Mononuclear cell (primary cell): ENCODE results near the gene LARP4. TPM values are rescaled to one million over a fixed set of nuclear protein-coding genes. Genes with fewer than 3 reads are reported as not detected.
"Not testable (repeated sequence)": the region's sequence is repeated elsewhere in the genome, so short reads cannot be mapped to it uniquely, and the experiment has no call there.

ENCODE experiments used
- H3K27me3 ChIP-seq: 2 replicates; pipeline ENCODE4 v1.6.0; 2011; ENCODE audit warnings: low read length, control low read depth; ENCODE audit not compliant: insufficient read depth
- H3K4me1 ChIP-seq: 2 replicates; pipeline ENCODE4 v1.5.1; 2011; ENCODE audit warnings: mild to moderate bottlenecking, low read length, control low read depth; ENCODE audit not compliant: insufficient read depth
- H3K4me3 ChIP-seq: 2 replicates; pipeline ENCODE4 v1.5.1; 2011; ENCODE audit warnings: mild to moderate bottlenecking, low read length, moderate library complexity
- H3K9me3 ChIP-seq: 2 replicates; pipeline ENCODE4 v1.5.1; 2011; ENCODE audit warnings: low read depth, mild to moderate bottlenecking, control low read depth, low read length
- total RNA-seq: library from RNA; depleted of rRNA; stranded (reverse); fragments of >200 nt; gene quantifications from one replicate; pipeline ENCODE4 v1.2.3, GENCODE V29; 2012

The LARP4 gene
- 41.8 TPM for total RNA-seq

DNA sequence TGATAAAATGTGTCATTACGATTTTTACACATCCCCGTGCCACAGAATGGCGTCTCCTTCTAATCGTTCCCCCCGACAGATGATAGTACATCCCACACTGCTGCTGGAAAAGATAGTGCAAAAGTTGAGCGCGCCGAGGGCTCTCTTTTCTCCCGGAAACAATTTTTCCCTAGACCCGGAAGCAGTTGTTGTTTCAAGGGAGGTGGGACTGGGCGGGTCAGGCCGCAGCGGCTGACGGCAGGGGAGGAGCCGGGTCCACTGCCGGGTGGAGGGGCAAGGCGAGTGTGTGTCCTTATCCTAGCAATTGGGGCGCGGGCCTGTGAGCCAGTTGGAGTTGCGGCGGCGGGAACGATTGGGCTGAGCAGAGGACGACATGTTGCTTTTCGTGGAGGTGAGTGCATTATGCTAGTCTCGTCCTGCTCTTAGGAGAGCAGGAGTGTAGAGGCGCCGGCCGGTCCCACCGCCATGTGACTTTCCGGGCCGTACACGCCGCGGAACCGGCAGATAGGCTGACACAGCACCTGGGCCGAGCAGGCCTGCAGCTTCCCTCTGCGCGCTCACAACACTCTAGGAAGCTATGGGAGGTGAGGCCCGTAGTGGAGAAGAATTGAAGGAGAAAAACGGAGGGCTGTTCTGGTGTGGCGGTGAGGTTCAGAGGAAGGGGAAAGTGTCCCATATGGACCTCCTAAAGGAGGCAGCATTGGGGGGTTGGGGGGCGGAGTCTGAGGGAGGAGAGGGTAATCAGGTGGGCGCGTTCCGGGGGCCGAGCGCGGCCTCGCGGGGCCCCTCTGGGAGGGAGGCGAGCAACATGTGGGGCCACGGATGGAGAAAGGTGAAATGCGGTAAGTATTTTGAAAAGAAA, at the start of gene LARP4:
LARP4 (plus strand) TSS at position 248 of the 862 bp plus-strand sequence; CDS start at position 374, 126 bp downstream.
- Histone ChIP-seq H3K27me3 (no peaks in the 10 kb centered on the region), H3K9me3 (no peaks in the 10 kb centered on the region), H3K4me1 (peaks cover 17% of the 10 kb centered on the region), H3K4me3 (peak within 1 kb of the TSS; percentile 77)

DNA sequence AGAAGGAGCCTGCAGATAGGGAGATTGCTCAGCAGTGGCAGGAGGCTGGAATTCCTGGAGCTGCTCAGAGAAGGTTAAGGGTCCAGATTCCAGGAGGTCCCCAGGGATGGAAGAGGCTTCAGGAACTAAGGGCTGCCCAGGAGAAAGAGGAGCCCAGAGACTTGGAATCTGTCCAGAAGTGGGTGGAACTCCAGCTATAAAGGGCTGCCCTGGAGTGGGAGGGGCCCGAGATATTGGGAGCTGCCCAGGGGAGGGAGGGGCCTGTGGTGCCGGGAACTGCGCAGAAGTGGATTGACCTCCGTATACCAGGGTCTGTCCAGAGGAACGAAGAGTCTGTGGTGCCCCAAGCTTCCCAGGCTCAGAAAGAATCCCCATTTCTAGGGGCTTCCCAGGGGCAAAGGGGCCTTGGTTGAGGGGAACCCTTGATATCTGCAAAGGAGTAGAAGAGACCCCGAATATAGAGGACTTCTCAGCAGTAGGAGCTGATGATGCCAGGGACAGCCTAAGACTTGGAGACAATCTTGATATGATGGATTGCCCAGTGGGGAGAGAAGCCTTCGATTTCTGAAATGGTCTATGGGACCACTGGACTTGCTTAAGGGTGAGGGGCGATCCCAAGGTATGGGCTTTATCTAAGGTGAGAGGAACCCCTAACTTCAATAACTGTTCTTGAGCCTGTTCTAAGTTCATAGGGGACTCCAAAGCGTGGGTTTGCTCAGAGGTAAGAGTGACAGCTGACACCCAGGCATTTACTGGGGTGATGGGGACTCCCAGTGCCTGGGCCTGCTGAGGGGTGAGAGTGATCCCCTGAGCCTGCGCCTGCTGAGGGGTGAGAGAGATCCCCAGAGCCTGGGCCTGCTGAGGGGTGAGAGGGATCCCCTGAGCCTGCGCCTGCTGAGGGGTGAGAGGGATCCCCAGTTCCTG, 49.3 kb upstream of the LARP4 start:
- no peaks in the 10 kb centered on the region for H3K27me3 ChIP-seq
- H3K9me3 ChIP-seq = no peaks in the 10 kb centered on the region
- peaks cover 10% of the 10 kb centered on the region for H3K4me1 ChIP-seq
- no peak overlapping the region for H3K4me3 ChIP-seq

DNA sequence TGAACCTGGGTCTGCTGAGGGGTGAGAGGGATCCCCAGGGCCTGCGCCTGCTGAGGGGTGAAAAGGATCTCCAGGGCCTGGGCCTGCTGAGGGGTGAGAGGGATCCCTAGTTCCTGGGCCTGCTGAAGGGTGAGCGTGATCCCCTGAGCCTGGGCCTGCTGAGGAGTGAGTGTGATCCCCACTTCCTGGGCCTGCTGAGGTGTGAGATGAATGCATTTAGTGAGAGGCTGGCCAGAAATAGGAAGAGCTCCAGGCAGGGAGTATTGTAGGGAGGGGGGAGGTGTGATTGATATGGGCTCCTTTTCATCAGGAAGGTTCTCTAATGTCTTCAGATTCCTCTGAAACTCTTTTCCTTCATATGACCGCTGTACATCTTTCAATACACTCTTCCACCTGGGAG, 47.3 kb upstream of the LARP4 start:
- peaks cover 10% of the 10 kb centered on the region for H3K4me1 ChIP-seq
- no peak overlapping the region for H3K4me3 ChIP-seq
- H3K9me3 ChIP-seq = no peaks in the 10 kb centered on the region
- no peaks in the 10 kb centered on the region for H3K27me3 ChIP-seq

DNA sequence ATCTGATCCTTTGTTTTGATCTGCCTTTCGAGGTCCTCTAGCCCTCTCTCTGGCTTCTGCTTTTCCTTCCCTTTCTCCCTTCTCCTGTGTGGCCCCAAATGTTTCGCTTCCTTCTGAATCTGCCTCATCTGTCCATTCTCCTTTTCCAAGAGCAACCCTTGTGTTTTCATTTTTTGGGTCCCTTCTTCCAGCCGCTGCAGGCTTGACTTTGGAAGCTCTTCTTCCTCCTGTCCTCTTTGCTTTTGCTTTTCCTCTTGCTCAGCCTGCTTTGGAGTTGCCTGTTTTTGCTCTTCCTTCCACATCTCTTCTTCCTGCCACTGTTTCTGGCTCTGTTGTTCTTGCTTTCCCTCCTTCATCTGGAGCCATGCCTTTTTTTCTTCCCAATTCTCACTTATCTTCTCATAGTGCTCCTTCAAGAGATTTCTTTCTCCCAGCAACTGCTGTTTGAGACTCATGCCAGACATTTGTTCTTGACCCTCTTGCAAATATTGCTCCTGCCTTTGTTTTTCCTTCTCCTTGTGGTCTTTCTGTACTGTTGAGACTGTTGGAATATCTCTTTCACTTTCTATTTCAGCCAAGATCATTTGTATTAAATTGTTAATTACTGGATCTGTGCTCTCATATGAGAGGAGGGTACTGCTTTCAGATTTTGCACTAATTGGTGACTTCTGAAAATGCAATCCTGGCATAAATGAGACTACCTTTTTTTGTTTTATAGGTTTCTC, 46.7 kb upstream of the LARP4 start:
- Histone ChIP-seq H3K27me3 (no peaks in the 10 kb centered on the region), H3K4me3 (no peak overlapping the region), H3K9me3 (no peaks in the 10 kb centered on the region), H3K4me1 (peaks cover 10% of the 10 kb centered on the region)

DNA sequence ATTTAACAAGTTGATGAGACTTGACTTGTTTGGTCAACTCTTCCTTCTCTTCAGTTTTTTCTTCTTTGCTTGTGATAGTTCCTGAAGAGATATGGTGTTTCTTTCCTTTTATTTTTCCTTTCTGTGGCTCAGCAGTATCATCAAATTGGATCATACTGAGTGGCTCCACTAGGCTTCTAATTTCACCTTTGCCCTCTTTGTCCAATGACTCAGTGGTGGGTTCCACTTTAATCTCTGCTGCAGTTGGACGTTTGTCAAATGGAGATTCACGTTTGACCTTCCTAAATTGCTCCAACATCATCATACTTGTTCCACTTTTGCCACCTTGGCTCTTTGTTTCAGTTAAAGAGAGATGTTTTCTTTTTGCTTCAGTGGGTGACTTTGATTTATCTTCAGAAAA, 45.8 kb upstream of the LARP4 start:
- H3K9me3 ChIP-seq = no peaks in the 10 kb centered on the region
- no peaks in the 10 kb centered on the region for H3K27me3 ChIP-seq
- no peak overlapping the region for H3K4me3 ChIP-seq
- H3K4me1 ChIP-seq = peaks cover 10% of the 10 kb centered on the region

DNA sequence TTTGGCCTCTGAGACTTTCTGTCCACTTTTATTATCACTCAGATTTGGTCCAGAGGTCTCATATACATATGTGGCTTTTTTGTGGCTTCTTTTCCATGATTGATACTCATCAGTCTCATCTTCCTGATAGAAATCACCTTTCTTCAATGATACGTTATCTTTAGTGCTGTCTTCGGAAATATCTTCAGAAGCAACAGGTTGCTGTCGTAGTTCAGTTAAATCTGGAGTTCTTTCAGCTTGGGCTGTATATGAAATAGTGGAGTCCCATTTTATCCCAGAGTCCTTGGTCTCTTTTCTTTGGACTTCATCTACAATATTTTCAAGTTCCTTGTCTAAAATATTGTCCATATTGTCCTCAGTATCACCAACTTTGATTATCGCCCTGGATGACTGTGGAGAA, 45.3 kb upstream of the LARP4 start:
- Histone ChIP-seq H3K27me3 (no peaks in the 10 kb centered on the region), H3K9me3 (no peaks in the 10 kb centered on the region), H3K4me3 (no peak overlapping the region), H3K4me1 (peaks cover 10% of the 10 kb centered on the region)

DNA sequence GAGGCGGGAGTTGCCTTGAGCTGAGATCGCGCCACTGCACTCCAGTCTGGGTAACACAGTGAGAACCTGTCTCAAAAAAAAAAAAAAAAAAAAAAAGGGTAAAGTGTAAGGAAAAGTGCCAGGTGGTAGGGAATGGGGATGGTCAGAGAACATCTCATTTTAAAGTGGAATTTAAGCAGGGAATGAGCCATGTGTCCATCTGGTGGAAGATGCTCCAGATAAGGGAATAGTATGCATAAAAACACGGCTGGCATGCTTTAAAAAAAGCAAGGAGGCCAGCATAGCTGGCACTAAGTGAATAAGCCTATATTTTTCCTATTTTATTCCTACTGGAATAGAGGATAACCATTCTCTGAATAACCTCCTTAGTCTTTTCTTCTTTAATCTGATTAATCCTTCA, 38.0 kb upstream of the LARP4 start:
- H3K4me1 ChIP-seq = no peaks in the 10 kb centered on the region
- H3K4me3 ChIP-seq = no peak overlapping the region
- no peaks in the 10 kb centered on the region for H3K27me3 ChIP-seq
- no peaks in the 10 kb centered on the region for H3K9me3 ChIP-seq

DNA sequence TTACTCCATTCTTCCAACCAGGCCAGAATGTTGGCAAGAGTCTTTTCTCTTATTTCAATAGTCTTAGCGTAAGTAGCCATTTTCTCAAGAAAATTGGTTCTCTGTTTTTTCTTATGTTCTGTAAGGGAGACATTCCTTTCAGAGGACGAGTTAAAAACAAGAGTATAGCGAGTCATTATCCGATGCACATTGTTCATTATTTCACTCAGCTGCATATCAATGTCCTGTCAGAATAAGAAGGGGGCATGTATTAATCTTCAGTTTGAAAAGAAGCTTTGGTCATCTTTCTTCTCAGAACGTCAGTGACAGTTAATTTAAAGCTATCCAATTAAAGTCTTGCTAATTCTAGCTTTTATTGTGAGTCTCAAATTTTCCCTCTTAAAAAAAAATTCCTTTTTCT, 37.5 kb upstream of the LARP4 start:
- Histone ChIP-seq H3K4me3 (no peak overlapping the region), H3K9me3 (no peaks in the 10 kb centered on the region), H3K4me1 (no peaks in the 10 kb centered on the region), H3K27me3 (no peaks in the 10 kb centered on the region)

DNA sequence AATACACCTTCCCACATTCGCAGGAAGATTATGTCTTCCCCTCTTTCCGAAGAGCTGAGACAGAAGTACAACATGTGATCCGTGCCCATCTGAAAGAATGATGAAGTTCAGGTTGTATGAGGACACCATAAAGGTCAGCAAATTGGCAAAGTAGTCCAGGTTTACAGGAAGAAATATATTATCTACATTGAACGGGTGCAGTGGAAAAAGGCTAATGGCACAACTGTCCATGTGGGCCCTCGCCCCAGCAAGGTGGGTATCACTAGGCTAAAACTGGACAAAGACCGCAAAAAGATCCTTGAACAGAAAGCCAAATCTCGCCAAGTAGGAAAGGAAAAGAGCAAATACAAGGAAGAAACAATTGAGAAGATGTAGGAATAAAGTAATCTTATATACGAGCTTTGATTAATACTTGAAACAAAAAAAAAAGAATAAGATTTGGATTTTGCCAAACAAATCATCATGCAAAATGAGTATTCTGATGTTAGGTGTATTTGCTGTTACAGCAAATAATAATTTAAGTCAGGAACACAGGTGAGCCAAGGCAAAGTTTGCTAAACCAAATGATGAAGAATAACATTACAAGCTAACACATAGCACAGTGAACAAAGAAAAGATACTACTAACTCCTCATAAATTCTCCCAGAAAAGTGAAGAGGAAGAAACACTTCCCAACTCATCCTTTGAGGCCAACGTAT, 34.8 kb upstream of the LARP4 start:
- Histone ChIP-seq H3K4me3 (no peak overlapping the region), H3K9me3 (no peaks in the 10 kb centered on the region), H3K27me3 (no peaks in the 10 kb centered on the region), H3K4me1 (no peaks in the 10 kb centered on the region)

DNA sequence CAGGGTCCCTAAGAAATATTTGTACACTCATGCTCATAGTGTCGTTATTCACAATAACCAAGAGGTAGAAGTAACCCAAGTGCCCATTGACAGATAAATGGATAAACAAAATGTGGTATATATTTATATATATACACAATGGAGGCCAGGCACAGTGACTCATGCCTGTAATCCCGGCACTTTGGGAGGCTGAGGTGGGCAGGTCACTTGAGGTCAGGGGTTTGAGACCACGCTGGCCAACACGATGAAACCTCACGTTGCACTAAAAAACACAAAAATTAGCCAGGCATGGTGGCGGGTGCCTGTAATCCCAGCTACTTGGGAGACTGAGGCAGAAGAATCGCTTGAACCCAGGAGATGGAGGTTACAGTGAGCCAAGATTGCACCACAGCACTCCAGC, 30.0 kb upstream of the LARP4 start:
- H3K27me3 ChIP-seq, H3K4me3 ChIP-seq, H3K9me3 ChIP-seq, H3K4me1 ChIP-seq: not testable (repeated sequence)

DNA sequence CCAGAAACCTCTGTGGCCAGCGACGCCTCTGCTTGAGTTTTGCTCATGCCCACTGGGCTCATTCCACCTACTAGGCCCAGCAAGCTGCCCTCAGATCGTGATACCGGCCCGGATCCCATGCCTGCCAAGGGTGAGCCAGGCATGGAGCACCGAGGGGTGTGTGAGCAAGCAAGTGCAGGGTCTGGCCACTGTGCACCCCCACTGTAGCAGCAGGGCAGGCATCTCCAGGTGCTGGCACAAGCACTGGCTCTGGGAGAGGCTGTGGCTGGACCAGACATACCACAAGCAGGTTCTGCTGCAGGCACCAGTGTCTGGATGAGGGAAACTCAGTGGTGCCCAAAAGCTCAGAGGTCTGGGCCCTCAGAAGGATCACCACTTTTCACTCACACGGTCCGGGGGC, 24.9 kb upstream of the LARP4 start:
- H3K4me1 ChIP-seq = no peaks in the 10 kb centered on the region
- H3K9me3 ChIP-seq = no peaks in the 10 kb centered on the region
- H3K27me3 ChIP-seq = no peaks in the 10 kb centered on the region
- H3K4me3 ChIP-seq = no peak overlapping the region

DNA sequence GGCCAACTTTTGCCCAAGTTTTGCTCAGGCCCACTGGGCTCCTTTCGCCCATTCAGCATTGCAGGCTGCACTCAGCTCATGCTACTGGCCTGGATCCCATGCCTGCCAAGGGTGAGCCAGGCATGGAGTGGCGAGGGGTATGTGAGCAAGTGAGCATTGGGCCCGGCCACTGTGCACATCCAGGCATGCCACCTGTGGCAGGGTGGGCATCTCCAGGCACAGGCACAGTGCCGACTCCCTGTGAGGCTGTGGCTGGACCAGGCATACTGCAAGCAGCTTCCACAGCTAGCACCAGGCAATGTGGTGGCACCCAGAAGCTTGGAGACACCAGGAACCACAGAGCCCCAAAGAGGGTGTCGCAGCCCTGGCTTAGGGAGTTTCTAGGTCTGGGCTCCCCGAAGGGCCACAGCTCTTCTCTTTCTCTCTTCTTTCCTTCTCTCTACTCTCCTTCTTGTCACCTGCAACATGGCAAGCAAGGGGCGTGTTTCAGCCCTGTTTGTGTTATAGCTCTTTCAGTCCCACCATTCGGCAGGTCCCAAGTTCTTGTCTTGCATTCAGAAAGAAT, 19.8 kb upstream of the LARP4 start:
- no peak overlapping the region for H3K4me3 ChIP-seq
- H3K9me3 ChIP-seq = no peaks in the 10 kb centered on the region
- no peaks in the 10 kb centered on the region for H3K27me3 ChIP-seq
- no peaks in the 10 kb centered on the region for H3K4me1 ChIP-seq

DNA sequence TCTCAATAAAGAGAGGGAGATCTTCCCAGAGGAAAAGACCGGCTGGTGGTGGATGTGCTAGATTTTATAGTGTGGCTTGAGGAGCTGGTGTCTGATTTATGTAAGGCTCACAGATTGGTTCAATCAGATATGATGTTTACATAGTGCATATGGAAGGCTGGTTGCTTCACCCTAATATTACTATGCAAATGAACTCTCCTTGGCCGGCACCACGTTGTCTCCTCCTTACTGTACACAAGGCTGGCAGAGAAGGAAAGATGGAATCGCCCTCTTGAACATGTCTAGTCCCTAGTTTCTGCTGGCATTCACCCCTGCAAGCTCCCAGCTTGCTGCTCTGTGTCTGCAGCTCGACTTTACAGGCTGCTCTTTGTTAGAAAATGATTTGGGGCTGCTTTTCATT, 13.2 kb upstream of the LARP4 start:
- Histone ChIP-seq H3K4me3 (no peak overlapping the region), H3K27me3 (no peaks in the 10 kb centered on the region), H3K4me1 (no peaks in the 10 kb centered on the region), H3K9me3 (no peaks in the 10 kb centered on the region)

DNA sequence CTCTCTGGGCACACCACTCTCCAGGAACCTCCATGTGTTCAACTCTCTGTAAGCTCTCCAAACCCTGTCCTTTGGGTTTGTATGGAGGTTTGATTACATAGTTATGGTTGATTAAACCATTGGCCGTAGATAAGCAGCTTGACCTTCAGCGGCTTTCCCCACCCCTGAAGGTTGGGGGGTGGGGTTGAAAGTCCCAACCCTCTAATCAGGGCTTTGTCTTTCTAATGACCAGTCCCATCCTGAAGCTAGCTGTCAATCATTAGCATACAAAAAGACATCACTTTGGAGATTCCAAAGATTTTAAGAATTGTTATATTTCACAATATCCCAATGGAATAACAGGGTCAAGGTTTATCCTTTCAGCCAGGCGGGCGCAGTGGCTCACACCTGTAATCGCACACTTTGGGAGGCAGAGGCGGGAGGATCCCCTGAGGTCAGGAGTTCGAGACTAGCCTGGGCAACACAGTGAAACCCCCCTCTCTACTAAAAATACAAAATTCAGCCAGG, 12.7 kb upstream of the LARP4 start:
- Histone ChIP-seq H3K4me1 (no peaks in the 10 kb centered on the region), H3K27me3 (no peaks in the 10 kb centered on the region), H3K9me3 (no peaks in the 10 kb centered on the region), H3K4me3 (no peak overlapping the region)
